Mucosa of stomach (tissue), 1 donor: ENCODE data around the gene PGA5.

Experiments used
- H3K27me3 ChIP-seq: one replicate; pipeline ENCODE4 v1.7.0; 2013; ENCODE audit warnings: mild to moderate bottlenecking, low read length; ENCODE audit not compliant: control insufficient read depth, insufficient read depth
- H3K36me3 ChIP-seq: one replicate; pipeline ENCODE4 v1.7.0; 2013; ENCODE audit warnings: low read length; ENCODE audit not compliant: control insufficient read depth, insufficient read depth
- H3K4me1 ChIP-seq: one replicate; pipeline ENCODE4 v1.7.0; 2013; ENCODE audit warnings: mild to moderate bottlenecking, low read length; ENCODE audit not compliant: control insufficient read depth, insufficient read depth
- H3K4me3 ChIP-seq: one replicate; pipeline ENCODE4 v1.7.0; 2013; ENCODE audit warnings: low read length
- H3K9ac ChIP-seq: one replicate; pipeline ENCODE4 v1.7.0; 2013; ENCODE audit warnings: mild to moderate bottlenecking, low read length, moderate library complexity
- H3K9me3 ChIP-seq: one replicate; pipeline ENCODE4 v1.7.0; 2013; ENCODE audit warnings: mild to moderate bottlenecking, low read length, moderate library complexity; ENCODE audit not compliant: control insufficient read depth
- donor health status: Pancreatic carcinoma.

The PGA5 gene

GRCh38 chr11:61273178-61274078 lies 32.5 kb downstream of the PGA5 start:
- Histone ChIP-seq H3K9ac (no peak overlapping the region), H3K9me3 (no peaks in the 10 kb centered on the region), H3K27me3 (peaks cover 5% of the 10 kb centered on the region), H3K36me3 (no peaks in the 10 kb centered on the region), H3K4me1 (peaks cover 10% of the 10 kb centered on the region), H3K4me3 (no peak overlapping the region)

DNA sequence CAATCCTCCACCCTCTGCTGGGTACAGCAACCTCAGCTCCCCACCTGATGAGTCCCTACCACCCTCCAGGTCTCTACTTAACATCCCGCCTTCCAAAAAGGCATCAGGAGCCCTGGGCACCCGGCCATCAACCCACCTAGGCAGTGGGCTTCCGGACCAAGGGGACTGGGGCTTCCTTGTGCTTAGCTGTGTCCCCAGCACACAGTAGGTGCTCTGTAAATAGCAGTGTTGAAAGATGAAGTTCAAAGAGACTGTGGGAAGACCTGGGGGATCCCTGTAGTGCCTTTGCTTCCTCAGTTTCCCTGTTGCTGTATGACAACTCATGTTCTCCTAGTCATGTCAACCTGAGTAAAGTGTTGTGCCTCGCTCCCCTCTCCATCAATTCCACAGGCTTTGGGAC lies 33.1 kb downstream of the PGA5 start:
- H3K4me3 ChIP-seq = no peak overlapping the region
- peaks cover 5% of the 10 kb centered on the region for H3K27me3 ChIP-seq
- H3K9ac ChIP-seq = no peak overlapping the region
- peaks cover 10% of the 10 kb centered on the region for H3K4me1 ChIP-seq
- H3K9me3 ChIP-seq = no peaks in the 10 kb centered on the region
- H3K36me3 ChIP-seq = no peaks in the 10 kb centered on the region

DNA sequence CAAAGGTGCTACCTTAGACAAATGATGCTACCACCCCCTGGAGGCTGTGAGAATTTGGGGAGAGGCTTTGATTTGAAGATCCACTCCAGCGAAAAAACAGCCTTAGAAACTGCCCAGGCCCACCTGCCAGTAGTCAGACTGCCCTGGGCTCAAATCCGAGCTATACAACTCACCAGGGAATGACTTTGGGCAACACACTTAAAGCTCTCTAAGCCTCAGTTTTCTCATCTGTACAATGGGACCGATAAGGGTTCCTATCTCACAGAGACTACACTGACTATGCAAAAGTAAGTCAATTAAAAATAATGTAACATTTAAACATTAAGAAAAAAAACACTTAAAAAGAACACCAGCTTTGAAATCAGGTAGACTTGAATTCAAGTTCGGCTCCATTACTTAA lies 34.2 kb downstream of the PGA5 start:
- no peaks in the 10 kb centered on the region for H3K9me3 ChIP-seq
- H3K4me1 ChIP-seq = peaks cover 10% of the 10 kb centered on the region
- H3K36me3 ChIP-seq = no peaks in the 10 kb centered on the region
- H3K4me3 ChIP-seq = no peak overlapping the region
- no peak overlapping the region for H3K9ac ChIP-seq
- peaks cover 5% of the 10 kb centered on the region for H3K27me3 ChIP-seq

DNA sequence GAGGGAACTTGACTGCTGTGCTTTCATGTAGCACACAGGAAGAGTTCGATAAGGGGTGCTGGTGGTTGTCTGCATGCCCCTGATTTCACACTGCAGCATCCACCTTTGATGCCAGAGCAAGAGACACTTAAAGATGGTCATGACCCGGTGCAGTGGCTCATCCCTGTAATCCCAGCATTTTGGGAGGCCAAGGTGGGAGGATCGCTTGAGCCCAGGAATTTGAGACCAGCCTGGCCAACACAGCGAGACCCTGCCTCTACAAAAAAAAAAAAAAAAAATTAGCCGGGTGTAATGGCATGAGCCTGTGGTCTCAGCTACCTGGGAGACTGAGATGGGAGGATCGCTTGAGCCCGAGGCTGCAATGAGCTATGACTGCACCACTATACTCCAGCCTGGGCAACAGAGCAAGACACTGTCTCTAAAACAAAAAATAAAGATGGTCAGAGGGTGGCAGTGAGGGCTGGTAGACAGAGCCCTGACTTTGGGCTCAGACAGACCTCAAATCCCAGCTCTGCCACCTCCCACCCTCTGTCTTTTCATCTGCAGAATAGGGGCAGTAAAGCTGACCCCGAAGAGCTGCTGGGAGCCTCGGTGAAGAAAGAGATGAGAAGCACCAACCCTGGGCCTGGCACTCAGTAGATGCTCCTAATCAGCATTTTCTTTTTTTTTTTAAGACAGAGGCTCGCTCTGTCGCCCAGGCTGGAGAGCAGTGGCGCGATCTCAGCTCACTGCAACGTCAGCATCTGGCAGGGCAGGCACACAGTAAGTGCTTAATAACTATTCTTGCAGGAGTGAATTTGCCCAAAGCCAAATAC lies 36.4 kb downstream of the PGA5 start:
- H3K36me3 ChIP-seq = no peaks in the 10 kb centered on the region

DNA sequence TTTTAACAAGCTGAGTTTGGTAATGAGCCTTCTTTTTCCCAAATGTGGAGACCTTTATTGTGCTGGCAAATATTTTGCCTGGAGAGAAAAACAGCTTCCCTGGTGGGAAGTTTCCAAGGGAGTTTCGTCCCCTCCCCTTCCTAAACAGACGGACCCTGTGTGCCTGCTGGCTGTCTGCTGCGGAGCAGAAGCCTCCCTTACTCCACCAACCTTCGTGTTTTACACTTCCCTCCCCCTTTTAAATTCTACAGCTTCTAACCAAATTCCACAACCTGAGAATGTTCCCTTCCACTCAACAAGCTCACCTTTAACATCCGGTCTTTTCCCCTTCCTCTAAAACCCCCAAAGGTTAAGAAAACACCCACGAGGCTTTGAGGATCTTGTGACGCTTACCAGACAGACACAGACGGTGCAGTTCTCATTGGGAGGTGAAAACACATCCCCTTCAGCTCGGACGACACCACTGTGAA lies 37.1 kb downstream of the PGA5 start:
- Histone ChIP-seq H3K4me3 (no peak overlapping the region), H3K36me3 (no peaks in the 10 kb centered on the region), H3K27me3 (peaks cover 10% of the 10 kb centered on the region), H3K9me3 (no peaks in the 10 kb centered on the region), H3K9ac (no peak overlapping the region), H3K4me1 (peaks cover 20% of the 10 kb centered on the region)

More for the DNA sequence above, 36.4 kb downstream of the PGA5 start:
- H3K27me3 ChIP-seq = peaks cover 10% of the 10 kb centered on the region
- H3K4me1 ChIP-seq = peaks cover 20% of the 10 kb centered on the region
- H3K4me3 ChIP-seq = no peak overlapping the region
- no peak overlapping the region for H3K9ac ChIP-seq
- H3K9me3 ChIP-seq = no peaks in the 10 kb centered on the region

DNA sequence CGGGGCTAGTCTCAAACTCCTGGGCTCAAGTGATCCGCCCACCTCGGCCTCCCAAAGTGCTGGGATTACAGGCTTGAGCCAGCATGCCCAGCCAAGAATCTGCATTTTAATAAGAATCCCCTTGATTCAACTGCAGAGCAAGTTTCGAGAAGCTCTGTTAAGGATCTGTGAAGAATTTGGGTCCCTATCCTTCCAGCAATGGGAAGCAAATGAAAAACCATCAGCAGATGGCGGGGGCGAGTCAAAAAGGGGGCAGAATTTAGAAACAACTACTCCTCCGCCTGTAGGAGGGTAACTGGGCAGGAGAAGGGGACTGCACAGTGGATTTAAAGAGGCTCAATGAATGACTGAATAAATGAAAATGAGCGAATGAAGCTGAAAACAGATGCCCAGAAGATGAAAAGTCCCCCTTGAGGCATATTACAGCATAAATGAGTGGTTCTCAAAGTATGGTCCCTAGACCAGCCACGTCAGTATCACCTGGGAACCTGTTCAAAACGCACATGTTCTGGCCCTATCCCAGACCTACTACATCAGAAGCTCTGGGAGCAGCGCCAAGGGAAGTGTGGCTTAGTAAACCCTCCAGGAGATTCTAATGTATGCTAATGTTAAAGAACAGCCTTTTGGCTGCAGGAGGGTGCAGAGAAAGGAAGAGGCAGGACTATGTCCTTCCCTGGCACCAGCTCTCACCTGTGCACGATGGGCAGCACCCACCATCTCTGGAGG lies 39.1 kb downstream of the PGA5 start:
- H3K36me3 ChIP-seq = no peaks in the 10 kb centered on the region
- no peaks in the 10 kb centered on the region for H3K9me3 ChIP-seq
- peaks cover 5% of the 10 kb centered on the region for H3K27me3 ChIP-seq
- no peak overlapping the region for H3K4me3 ChIP-seq
- peaks cover 10% of the 10 kb centered on the region for H3K4me1 ChIP-seq
- no peak overlapping the region for H3K9ac ChIP-seq

- H3K4me1 ChIP-seq = peaks cover 10% of the 10 kb centered on the region
- H3K27me3 ChIP-seq = peaks cover 5% of the 10 kb centered on the region
- no peak overlapping the region for H3K9ac ChIP-seq
- H3K36me3 ChIP-seq = no peaks in the 10 kb centered on the region
- no peak overlapping the region for H3K4me3 ChIP-seq
- no peaks in the 10 kb centered on the region for H3K9me3 ChIP-seq
Observed at GRCh38 chr11:61280883-61281580, 40.1 kb downstream of the PGA5 start.

- Histone ChIP-seq H3K36me3 (no peaks in the 10 kb centered on the region), H3K4me1 (peaks cover 10% of the 10 kb centered on the region), H3K9me3 (no peaks in the 10 kb centered on the region), H3K27me3 (peaks cover 5% of the 10 kb centered on the region), H3K4me3 (no peak overlapping the region), H3K9ac (no peak overlapping the region)
Observed at GRCh38 chr11:61281581-61282250, 40.7 kb downstream of the PGA5 start.

GRCh38 chr11:61283613-61284012 lies 42.6 kb downstream of the PGA5 start:
- peaks cover 10% of the 10 kb centered on the region for H3K4me1 ChIP-seq
- H3K36me3 ChIP-seq = no peaks in the 10 kb centered on the region
- H3K27me3 ChIP-seq = peaks cover 5% of the 10 kb centered on the region
- no peak overlapping the region for H3K4me3 ChIP-seq
- no peak overlapping the region for H3K9ac ChIP-seq
- no peaks in the 10 kb centered on the region for H3K9me3 ChIP-seq

DNA sequence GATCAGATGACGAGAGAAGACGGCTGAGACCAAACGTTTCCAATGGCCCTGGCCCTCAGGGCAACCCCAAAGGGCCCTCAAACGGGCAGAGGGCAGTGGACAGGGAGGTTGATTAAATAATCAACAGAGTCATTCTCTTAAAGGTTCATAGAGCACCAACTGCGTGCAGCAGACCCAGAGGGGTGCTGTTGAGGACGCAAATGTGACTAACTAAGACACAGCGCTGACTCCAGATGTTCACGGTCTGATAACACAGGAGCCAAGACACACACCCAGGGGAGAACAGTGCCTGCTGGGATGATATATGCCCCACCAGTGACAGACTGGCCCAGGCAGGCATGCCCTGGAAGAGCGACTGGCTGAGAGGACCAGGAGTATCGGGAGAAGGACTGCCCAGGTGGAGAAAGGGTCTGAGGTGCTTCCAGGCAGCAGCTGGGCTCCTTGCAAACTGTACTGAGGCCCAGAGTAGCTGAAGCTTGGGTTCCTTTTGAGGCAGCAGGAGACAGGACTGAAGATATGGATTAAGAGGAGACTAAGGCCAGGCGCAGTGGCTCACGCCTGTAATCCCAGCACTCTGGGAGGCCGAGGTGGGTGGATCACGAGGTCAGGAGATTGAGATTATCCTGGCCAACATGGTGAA lies 46.5 kb downstream of the PGA5 start:
- Histone ChIP-seq H3K4me1 (no peaks in the 10 kb centered on the region), H3K9ac (no peak overlapping the region), H3K4me3 (no peak overlapping the region), H3K27me3 (peaks cover 5% of the 10 kb centered on the region), H3K36me3 (no peaks in the 10 kb centered on the region), H3K9me3 (no peaks in the 10 kb centered on the region)
